ENCODE measurements around the gene SRPRA. TPM values are rescaled to one million over a fixed set of nuclear protein-coding genes. Genes with fewer than 3 reads are reported as not detected.

Gene SRPRA
- total and polyA plus RNA-seq, 12 donors: 61.5 to 194 (median 107) TPM

GRCh38 chr11:126254819-126255218, 13.9 kb downstream of the SRPRA start:
- H3K9me3 ChIP-seq (replicated peaks in 1 of 3): no peaks in the 10 kb centered on the region
- peaks cover 0 to 3% of the 10 kb centered on the region in 2 donors for H3K36me3 ChIP-seq (replicated peaks in 1 of 2)
- no peak overlapping the region for H3K27ac ChIP-seq
- H3K27me3 ChIP-seq: no peaks in the 10 kb centered on the region
- intact Hi-C loops (cut with DNase I): no loop called here
- WGBS, 4 donors: 56 to 81% (median 72%) methylated on average over 1 of the region's 1 CpG
- DNase-seq: no peak
- no peak for TF ChIP-seq CTCF (IDR thresholded peaks at IDR 0.05)
- no peak for TF ChIP-seq POLR2A (IDR thresholded peaks at IDR 0.05)
- no peak overlapping the region for H3K4me3 ChIP-seq
- no peaks in the 10 kb centered on the region for H3K4me1 ChIP-seq (replicated peaks in 1 of 2)

DNA sequence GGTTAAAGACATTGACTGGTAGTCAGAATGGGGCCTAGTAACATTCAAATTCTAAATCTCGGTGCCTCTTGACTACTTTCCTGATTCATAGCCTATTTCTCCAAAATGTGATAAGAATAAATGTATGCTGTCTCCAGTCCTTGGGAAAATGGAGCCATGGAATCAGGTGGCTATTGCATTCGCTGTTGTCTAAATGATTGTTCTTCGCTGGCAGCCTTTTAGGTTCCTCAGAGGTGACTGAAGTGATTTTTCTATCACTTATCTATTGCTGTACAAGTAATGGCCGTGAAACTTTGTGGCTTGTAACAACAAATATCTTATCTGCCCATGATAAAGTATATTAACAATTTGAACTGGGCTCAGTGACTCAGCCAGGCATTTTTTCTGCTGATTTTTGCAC, 15.4 kb downstream of the SRPRA start:
- intact Hi-C loops (cut with DNase I): no loop called here

DNA sequence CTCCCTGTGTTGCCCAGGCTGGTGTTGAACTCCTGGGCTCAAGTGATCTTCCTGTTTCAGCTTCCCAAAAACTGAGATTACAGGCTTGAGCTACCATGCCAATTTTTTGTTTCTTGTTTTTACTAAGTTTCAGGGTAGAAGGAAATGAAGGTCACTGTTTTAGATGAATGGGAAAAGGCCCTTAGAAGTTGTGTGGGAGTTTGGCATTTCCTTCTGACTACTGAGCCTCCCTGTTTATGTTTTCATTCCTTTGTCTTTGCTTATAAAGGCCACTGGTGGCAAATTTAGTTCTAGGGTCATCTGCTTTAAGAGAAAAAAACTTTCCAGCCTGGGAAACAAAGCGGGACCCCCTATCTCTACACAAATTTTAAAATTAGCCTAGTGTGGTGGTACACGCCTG, 22.1 kb downstream of the SRPRA start:
- Histone ChIP-seq H3K36me3 (replicated peaks in 1 of 2) (peaks cover 0 to 20% of the 10 kb centered on the region in 2 donors), H3K4me1 (replicated peaks in 1 of 2) (peaks cover 0 to 7% of the 10 kb centered on the region in 2 donors), H3K27me3 (no peaks in the 10 kb centered on the region), H3K27ac (peak overlapping the region in 1 of 5 donors; percentile 8), H3K4me3 (no peak overlapping the region), H3K9me3 (replicated peaks in 1 of 3) (no peaks in the 10 kb centered on the region)
- 60 to 73% (median 69%) methylated on average over 2 of the region's 2 CpGs for WGBS, 4 donors
- no peak for DNase-seq
- TF ChIP-seq POLR2A (IDR thresholded peaks at IDR 0.05): no peak
- TF ChIP-seq CTCF (IDR thresholded peaks at IDR 0.05): no peak
- intact Hi-C loops (cut with DNase I): no loop called here

More for the DNA sequence above, 15.4 kb downstream of the SRPRA start:
- Histone ChIP-seq H3K9me3 (replicated peaks in 1 of 3) (no peaks in the 10 kb centered on the region), H3K27ac (no peak overlapping the region), H3K36me3 (replicated peaks in 1 of 2) (peaks cover 0 to 3% of the 10 kb centered on the region in 2 donors), H3K4me1 (replicated peaks in 1 of 2) (no peaks in the 10 kb centered on the region), H3K27me3 (no peaks in the 10 kb centered on the region), H3K4me3 (no peak overlapping the region)
- 75 to 94% (median 85%) methylated on average over 4 of the region's 4 CpGs for WGBS, 4 donors
- no peak for TF ChIP-seq CTCF (IDR thresholded peaks at IDR 0.05)
- no peak for TF ChIP-seq POLR2A (IDR thresholded peaks at IDR 0.05)
- no peak for DNase-seq

GRCh38 chr11:126233391-126233790, 35.3 kb downstream of the SRPRA start:
- intact Hi-C loops (cut with DNase I): no loop called here
- DNase-seq: no peak
- peaks cover 0 to 5% of the 10 kb centered on the region in 2 donors for H3K4me1 ChIP-seq (replicated peaks in 1 of 2)
- no peaks in the 10 kb centered on the region for H3K9me3 ChIP-seq (replicated peaks in 1 of 3)
- no peak overlapping the region for H3K4me3 ChIP-seq
- TF ChIP-seq POLR2A (IDR thresholded peaks at IDR 0.05): no peak
- no peak for TF ChIP-seq CTCF (IDR thresholded peaks at IDR 0.05)
- H3K27ac ChIP-seq: no peak overlapping the region
- 90 to 98% (median 96%) methylated on average over 4 of the region's 4 CpGs for WGBS, 4 donors
- H3K36me3 ChIP-seq (replicated peaks in 1 of 2): peaks cover 0 to 3% of the 10 kb centered on the region in 2 donors
- H3K27me3 ChIP-seq: no peaks in the 10 kb centered on the region

All from adrenal gland (tissue), 12 donors.